GM13977 (cell line): ENCODE data around the gene WFIKKN1.
A peak's percentile ranks its signal among the peaks of the same experiment; 100 is the strongest.

ENCODE experiments used
- DNase-seq: peaks from one replicate; pipeline ENCODE4 v3.0.0; 2012; ENCODE audit warnings: low spot score
- in situ Hi-C: fragments of 300-500 bp; cut with MboI; formaldehyde crosslinking; loops from one replicate; pipeline ENCODE4 v1.12.0; 2022; ENCODE audit warnings: low sequenced_read_pairs, low pct_unique_long_range_greater_than_20kb, mixed read lengths, inconsistent platforms; ENCODE audit not compliant: unreplicated experiment
- TF ChIP-seq, protein P1 (sequence below): IDR thresholded peaks from 2 replicates; pipeline ENCODE4 v1.5.1; 2012; ENCODE audit warnings: mild to moderate bottlenecking, control low read depth; ENCODE audit not compliant: insufficient read depth; ENCODE audit errors: extremely low read depth, missing control alignments

WFIKKN1 gene

GRCh38 chr16:585351-585750, 45.4 kb upstream of the WFIKKN1 start:
- TF ChIP-seq, protein P1, sequence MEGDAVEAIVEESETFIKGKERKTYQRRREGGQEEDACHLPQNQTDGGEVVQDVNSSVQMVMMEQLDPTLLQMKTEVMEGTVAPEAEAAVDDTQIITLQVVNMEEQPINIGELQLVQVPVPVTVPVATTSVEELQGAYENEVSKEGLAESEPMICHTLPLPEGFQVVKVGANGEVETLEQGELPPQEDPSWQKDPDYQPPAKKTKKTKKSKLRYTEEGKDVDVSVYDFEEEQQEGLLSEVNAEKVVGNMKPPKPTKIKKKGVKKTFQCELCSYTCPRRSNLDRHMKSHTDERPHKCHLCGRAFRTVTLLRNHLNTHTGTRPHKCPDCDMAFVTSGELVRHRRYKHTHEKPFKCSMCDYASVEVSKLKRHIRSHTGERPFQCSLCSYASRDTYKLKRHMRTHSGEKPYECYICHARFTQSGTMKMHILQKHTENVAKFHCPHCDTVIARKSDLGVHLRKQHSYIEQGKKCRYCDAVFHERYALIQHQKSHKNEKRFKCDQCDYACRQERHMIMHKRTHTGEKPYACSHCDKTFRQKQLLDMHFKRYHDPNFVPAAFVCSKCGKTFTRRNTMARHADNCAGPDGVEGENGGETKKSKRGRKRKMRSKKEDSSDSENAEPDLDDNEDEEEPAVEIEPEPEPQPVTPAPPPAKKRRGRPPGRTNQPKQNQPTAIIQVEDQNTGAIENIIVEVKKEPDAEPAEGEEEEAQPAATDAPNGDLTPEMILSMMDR, result no peak
- in situ Hi-C loops, result no loop called here
- no peak for DNase-seq

DNA sequence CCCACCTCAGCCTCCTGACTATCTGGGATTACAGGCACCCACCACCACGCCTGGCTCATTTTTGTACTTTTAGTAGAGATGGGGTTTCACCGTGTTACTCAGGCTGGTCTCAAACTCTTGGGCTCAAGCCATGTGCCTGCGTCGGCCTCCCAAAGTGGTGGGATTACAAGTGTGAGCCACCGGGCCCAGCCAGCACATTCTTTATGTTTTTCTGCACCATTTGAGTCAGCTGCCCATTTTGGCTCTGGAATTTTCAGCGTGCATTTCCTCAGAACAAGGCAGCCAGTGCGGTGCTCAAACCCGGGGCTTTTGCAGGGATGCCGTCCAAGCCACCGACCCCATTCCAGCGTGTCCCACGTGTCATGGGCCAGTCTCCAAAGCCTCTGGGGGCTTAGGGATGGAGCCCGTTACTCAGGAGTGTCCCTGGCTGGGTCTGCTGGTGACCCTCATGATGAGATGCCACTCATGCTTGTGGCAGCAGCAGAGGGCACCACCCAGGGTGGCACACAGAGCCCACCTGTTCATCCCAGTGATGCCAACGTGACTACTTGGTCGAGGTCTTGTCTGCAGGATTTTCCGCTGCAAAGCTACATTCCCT, 44.6 kb upstream of the WFIKKN1 start:
- in situ Hi-C loops, result no loop called here
- TF ChIP-seq, protein P1, result no peak
- DNase-seq, result no peak

GRCh38 chr16:586645-587590, 43.9 kb upstream of the WFIKKN1 start:
- TF ChIP-seq, protein P1, result no peak
- in situ Hi-C loops, result no loop called here
- DNase-seq, result no peak

GRCh38 chr16:588639-588888, 42.2 kb upstream of the WFIKKN1 start:
- in situ Hi-C loops, result no loop called here
- TF ChIP-seq, protein P1, result no peak
- no peak for DNase-seq

- peak; percentile 95 for DNase-seq
- TF ChIP-seq, protein P1, result no peak
- in situ Hi-C loops, result no loop called here
Measured at GRCh38 chr16:588889-589657, 41.7 kb upstream of the WFIKKN1 start.

- in situ Hi-C loops, result no loop called here
- peak; percentile 100 for DNase-seq
Measured at GRCh38 chr16:589658-590187, 41.1 kb upstream of the WFIKKN1 start, which contains the start of gene RAB40C. Gene RAB40C, plus strand, starts transcription at chr16:590066. Its CDS starts 226 bp downstream, at chr16:590292.

More at GRCh38 chr16:589658-590187, 41.1 kb upstream of the WFIKKN1 start, which contains the start of gene RAB40C:
- TF ChIP-seq, protein P1, result peak; percentile 18
